ENCODE measurements around the gene IL3RA.

- TF ChIP-seq CTCF (IDR thresholded peaks at IDR 0.05), result no peak
- no peak for TF ChIP-seq POLR2A (IDR thresholded peaks at IDR 0.05)
These were observed 62.1 kb downstream of the IL3RA start for GRCh38 chrX:1398431-1399340.
